ENCODE measurements around the gene ARPC4. TPM values are rescaled to one million over a fixed set of nuclear protein-coding genes. Genes with fewer than 3 reads are reported as not detected.

ARPC4 gene
- total RNA-seq, 2 donors from 2014 or later: 121 to 152 TPM

DNA sequence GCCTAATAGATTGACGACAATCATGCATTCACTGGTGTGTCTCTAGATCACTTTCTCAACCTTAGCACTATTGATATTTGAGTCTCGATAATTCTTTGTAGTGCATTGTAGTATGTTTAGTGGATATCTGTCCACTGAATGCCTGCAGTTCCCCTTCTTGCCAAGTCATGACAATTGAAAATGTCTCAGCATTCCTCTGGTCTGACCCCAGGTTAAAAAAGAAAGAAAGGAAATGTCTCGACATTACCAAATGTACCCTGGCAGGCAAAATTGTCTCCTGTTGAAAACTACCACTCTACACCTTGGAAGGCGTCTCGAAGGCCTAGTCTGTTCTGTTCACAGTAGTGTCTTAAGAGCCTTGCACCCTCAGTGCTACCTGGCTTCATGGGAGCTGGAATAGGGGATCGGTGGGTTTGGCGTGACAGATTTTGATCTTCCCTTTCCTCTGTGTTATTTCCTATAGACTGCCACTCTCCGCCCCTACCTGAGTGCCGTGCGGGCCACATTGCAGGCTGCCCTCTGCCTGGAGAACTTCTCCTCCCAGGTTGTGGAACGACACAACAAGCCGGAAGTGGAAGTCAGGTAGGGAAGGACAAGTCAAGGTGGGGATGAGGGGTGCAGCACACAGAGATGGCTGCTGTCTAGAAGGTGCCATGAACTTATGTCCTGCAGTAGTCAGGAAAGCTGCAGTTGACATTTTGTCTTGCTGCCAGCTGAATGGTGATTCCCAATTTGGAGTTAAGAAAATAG lies 4.5 kb downstream of the ARPC4 start:
- peaks cover 0 to 23% of the 10 kb centered on the region in 2 donors for H3K36me3 ChIP-seq
- TF ChIP-seq POLR2AphosphoS5 (IDR thresholded peaks at IDR 0.05) (no peak), POLR2A (IDR thresholded peaks at IDR 0.05) (no peak)
- TF ChIP-seq, protein P1, sequence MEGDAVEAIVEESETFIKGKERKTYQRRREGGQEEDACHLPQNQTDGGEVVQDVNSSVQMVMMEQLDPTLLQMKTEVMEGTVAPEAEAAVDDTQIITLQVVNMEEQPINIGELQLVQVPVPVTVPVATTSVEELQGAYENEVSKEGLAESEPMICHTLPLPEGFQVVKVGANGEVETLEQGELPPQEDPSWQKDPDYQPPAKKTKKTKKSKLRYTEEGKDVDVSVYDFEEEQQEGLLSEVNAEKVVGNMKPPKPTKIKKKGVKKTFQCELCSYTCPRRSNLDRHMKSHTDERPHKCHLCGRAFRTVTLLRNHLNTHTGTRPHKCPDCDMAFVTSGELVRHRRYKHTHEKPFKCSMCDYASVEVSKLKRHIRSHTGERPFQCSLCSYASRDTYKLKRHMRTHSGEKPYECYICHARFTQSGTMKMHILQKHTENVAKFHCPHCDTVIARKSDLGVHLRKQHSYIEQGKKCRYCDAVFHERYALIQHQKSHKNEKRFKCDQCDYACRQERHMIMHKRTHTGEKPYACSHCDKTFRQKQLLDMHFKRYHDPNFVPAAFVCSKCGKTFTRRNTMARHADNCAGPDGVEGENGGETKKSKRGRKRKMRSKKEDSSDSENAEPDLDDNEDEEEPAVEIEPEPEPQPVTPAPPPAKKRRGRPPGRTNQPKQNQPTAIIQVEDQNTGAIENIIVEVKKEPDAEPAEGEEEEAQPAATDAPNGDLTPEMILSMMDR (IDR thresholded peaks at IDR 0.05): no peak
- intact Hi-C loops (cut with DNase I): no loop called here

DNA sequence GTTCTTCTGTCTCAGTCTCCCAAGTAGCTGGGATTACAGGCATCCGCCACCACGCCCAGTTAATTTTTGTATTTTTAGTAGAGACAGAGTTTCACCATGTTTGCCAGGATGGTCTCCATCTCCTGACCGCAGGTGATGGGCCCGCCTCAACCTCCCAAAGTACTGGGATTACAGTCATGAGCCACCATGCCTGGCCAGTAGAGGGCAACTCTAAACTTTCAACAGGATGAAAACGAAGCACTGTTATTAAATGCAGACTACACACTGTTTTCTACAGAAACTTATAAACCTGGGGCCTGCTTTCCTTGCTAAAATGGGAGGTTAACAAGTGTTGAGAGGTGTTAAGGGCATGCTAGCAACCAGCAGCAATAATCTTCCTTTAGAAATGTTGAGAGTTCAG lies 7.6 kb downstream of the ARPC4 start:
- no peak overlapping the region for H3K4me3 ChIP-seq
- no peaks in the 10 kb centered on the region for H3K4me1 ChIP-seq (replicated peaks)
- intact Hi-C loops (cut with DNase I): no loop called here
- 92% methylated on average over 5 of the region's 5 CpGs for WGBS
- DNase-seq (ENCODE audit: low spot score): no peak
- TF ChIP-seq, protein P1 (IDR thresholded peaks at IDR 0.05): no peak
- TF ChIP-seq POLR2AphosphoS5 (IDR thresholded peaks at IDR 0.05) (no peak), POLR2A (IDR thresholded peaks at IDR 0.05) (no peak)
- no peaks in the 10 kb centered on the region for H3K27me3 ChIP-seq (replicated peaks; ENCODE audit: insufficient read depth)
- H3K9me3 ChIP-seq: no peaks in the 10 kb centered on the region
- no peak overlapping the region for H3K27ac ChIP-seq
- H3K36me3 ChIP-seq: peaks cover 0 to 23% of the 10 kb centered on the region in 2 donors

More for the DNA sequence above, 4.5 kb downstream of the ARPC4 start:
- no peaks in the 10 kb centered on the region for H3K9me3 ChIP-seq
- no peaks in the 10 kb centered on the region for H3K27me3 ChIP-seq (replicated peaks; ENCODE audit: insufficient read depth)
- WGBS: 94% methylated on average over 12 of the region's 12 CpGs
- no peaks in the 10 kb centered on the region for H3K4me1 ChIP-seq (replicated peaks)
- DNase-seq (ENCODE audit: low spot score): no peak
- H3K27ac ChIP-seq: no peak overlapping the region
- no peak overlapping the region for H3K4me3 ChIP-seq

DNA sequence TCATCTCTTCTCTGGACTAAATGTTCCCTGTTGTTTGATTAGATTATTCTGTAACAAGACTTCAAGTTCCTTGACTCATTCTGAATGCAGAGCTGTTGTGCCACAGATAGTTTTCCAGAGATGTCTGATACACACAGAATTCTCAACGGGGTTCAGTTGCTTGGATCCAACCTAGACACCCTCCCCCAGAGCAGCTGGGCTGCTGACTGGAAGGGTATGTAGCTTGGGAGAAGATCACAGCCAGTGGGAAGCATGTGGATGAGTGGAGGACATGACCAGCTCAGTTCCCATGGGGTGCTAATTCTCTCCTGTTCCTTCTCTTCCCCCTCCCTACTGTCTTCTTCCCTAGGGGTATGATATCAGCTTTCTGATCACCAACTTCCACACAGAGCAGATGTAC lies 10.6 kb downstream of the ARPC4 start:
- Histone ChIP-seq H3K27ac (no peak overlapping the region), H3K4me1 (replicated peaks) (no peaks in the 10 kb centered on the region), H3K27me3 (replicated peaks; ENCODE audit: insufficient read depth) (no peaks in the 10 kb centered on the region), H3K9me3 (no peaks in the 10 kb centered on the region), H3K36me3 (peaks cover 0 to 23% of the 10 kb centered on the region in 2 donors), H3K4me3 (no peak overlapping the region)
- intact Hi-C loops (cut with DNase I): no loop called here
- WGBS: 70% methylated on average over 1 of the region's 1 CpG
- TF ChIP-seq, protein P1 (IDR thresholded peaks at IDR 0.05): no peak
- TF ChIP-seq POLR2AphosphoS5 (IDR thresholded peaks at IDR 0.05): no peak
- TF ChIP-seq POLR2A (IDR thresholded peaks at IDR 0.05): no peak
- no peak for DNase-seq (ENCODE audit: low spot score)

GRCh38 chr3:9804996-9805395 lies 12.1 kb downstream of the ARPC4 start:
- H3K36me3 ChIP-seq: peaks cover 0 to 15% of the 10 kb centered on the region in 2 donors
- DNase-seq (ENCODE audit: low spot score): no peak
- intact Hi-C loops (cut with DNase I): no loop called here
- H3K4me3 ChIP-seq: no peak overlapping the region
- TF ChIP-seq, protein P1 (IDR thresholded peaks at IDR 0.05): no peak
- TF ChIP-seq POLR2A (IDR thresholded peaks at IDR 0.05) (no peak), POLR2AphosphoS5 (IDR thresholded peaks at IDR 0.05) (no peak)
- H3K27ac ChIP-seq: no peak overlapping the region
- H3K27me3 ChIP-seq (replicated peaks; ENCODE audit: insufficient read depth): no peaks in the 10 kb centered on the region
- no peaks in the 10 kb centered on the region for H3K9me3 ChIP-seq
- 91% methylated on average over 5 of the region's 5 CpGs for WGBS
- H3K4me1 ChIP-seq (replicated peaks): no peaks in the 10 kb centered on the region

DNA sequence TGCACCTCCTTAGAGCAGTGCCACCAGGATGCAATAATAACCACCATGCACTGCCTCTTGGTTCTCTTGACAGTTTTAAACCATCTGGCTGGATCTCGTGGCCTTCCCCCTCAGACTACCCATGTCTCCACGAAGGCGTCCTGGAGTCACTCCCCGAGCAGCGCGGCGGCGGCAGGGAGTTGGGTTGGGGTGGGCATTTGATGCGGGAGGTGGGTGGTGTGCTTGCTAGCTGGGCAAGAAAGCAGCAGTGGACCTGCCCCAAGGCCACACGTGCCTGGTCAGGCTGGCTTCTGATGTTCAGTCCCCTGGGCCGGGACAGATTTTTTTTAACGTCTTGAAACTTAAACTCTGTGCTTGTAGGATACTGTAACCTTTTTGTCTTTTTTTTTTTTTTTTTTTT lies 13.3 kb downstream of the ARPC4 start:
- intact Hi-C loops (cut with DNase I): no loop called here
- H3K27ac ChIP-seq: no peak overlapping the region
- TF ChIP-seq POLR2A (IDR thresholded peaks at IDR 0.05): no peak
- TF ChIP-seq POLR2AphosphoS5 (IDR thresholded peaks at IDR 0.05): no peak
- TF ChIP-seq, protein P1 (IDR thresholded peaks at IDR 0.05): no peak
- no peak overlapping the region for H3K4me3 ChIP-seq
- H3K27me3 ChIP-seq (replicated peaks; ENCODE audit: insufficient read depth): no peaks in the 10 kb centered on the region
- WGBS: 80% methylated on average over 12 of the region's 12 CpGs
- no peaks in the 10 kb centered on the region for H3K4me1 ChIP-seq (replicated peaks)
- H3K36me3 ChIP-seq: peaks cover 0 to 7% of the 10 kb centered on the region in 2 donors
- no peaks in the 10 kb centered on the region for H3K9me3 ChIP-seq
- no peak for DNase-seq (ENCODE audit: low spot score)
